DMS114 treated with DMSO at 0.1 percent for 48 hours (cell line): ENCODE measurements around the gene GARIN6.
A peak's percentile ranks its signal among the peaks of the same experiment; 100 is the strongest.
"Not testable (repeated sequence)": the region's sequence is repeated elsewhere in the genome, so short reads cannot be mapped to it uniquely, and the experiment has no call there.

Experiments used
- DNase-seq: peaks from one replicate; lab custom pipeline; 2025; ENCODE audit not compliant: unreplicated experiment; lab: John Stamatoyannopoulos, UW

Gene GARIN6

DNA sequence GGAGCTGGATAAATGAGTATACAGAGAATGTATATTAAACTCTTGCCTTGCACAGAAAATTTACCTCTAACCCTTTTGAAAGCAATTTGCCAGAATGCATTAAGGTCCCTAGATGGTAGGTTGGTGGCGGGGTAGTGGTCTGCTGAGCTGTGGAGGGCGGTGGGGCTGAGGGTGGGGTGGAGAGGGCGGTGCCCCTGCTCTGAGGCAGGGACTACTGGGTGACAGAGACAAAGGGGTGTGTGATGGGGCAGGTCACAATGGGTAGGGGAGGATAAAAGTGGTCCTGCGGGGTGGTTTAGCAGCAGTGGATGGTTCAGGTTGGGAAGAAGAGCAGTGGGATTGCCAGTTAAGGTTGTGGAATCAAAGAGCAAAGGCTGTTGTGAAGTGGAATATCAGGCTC, at the start of gene GARIN6:
Gene GARIN6 (plus strand): TSS at position 301 of the 400 bp plus-strand sequence. CDS start 422 bp downstream, outside the sequence.
- DNase-seq = no peak

DNA sequence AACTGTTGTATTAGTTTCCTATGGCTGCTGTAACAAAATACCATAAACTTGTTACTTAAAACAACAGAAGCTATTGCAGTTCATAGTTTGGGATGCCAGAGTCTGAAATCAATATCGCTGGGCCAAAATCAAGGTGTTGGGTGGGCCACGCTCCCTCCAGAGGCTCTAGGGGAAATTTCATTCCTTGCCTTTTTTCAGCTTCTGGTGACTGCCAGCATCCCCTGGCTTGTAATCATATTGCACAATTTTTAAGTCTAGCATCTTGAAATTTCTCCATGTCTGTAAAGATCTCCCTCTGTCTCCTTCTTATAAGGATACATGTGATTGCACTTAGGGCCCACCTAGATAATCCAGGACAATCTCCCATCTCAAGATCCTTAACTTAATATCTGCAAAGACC, 48.8 kb upstream of the GARIN6 start:
- no peak for DNase-seq

DNA sequence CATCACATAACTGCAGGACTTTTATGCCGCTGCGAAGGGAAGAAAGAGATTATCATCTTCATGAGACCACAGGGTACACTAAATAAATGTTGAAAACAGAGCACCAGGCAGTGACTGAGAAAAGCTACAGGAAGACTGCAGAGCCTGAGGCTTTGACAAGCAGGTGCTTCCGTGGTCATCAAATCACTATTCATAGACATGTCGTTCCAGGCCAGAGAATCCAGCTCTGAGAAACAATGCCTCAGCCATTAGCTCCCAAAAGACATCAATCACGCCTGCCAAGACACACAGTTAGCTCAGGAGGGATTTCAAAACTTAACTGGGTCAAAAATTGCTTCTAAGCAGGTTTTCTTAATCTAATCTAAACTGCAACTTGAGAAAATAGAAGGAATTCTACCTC, 47.2 kb upstream of the GARIN6 start:
- no peak for DNase-seq

DNA sequence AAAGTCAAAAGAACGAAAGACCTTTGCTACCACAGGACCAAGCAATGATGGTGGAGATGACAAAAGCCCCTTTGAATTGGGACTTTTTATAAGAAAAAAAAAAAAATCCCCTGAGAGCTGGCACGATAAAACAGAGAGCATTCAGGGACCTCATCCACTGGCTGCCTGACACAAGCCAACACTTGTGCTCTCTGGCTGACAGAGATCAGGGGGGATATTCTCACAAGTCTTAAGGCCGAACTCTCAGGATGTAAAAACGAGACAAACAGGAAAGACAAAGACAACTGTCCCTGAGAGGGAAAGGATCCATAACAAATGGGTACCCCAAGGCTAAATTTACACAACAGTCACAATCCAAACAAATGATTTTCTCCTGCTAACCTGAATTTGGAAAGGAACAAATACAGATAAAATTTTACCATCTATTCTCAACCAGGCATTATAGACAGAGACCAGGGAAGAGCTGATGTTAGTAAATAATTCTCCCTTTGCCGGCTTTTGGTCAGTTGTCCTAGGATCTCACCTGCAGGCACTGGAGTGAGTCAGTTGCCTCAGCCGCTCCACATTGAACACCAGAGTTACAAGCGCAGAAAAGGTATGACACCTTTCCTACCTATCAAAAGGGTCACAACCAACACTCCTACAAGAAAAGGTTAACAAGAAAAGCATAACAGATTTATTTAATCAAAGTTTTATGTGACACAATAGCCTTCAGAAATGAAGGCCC, 37.9 kb upstream of the GARIN6 start:
- no peak for DNase-seq

DNA sequence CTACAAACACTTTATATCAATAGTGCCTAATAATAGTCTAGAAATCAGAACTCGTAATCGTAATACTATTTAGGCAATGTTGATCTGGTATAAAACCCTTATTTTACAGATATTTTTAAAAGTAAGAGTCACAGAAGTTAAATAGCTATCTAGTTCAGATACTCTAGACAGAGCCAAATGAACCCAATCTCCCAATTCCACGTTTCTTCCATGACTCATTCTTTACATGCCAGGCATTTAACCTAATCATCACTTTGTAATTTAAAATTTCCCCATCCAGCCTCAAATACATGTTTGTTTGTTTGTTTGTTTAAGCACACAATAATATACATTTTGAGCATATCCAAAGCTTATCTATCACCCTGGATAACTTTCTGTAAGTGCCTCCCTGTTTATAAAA, 36.4 kb upstream of the GARIN6 start:
- no peak for DNase-seq

DNA sequence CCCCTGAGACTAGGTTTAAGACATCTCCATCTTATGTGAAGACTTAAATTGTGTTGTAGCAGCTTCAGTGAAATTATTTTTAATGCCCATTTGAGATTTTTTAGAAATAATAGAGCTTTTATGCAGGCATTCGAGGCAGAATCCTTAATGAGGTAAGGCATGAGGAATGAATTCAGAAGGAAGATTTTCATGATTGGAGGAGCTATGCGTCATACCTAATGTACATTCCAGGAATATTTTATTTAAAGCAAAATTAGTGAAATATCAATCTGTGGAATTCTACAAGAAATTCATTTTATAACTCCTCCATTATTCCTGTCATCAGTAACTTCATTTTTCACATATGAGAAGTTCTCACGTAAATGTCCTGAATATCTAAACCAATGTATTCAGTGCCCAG, 36.0 kb upstream of the GARIN6 start:
- no peak for DNase-seq

DNA sequence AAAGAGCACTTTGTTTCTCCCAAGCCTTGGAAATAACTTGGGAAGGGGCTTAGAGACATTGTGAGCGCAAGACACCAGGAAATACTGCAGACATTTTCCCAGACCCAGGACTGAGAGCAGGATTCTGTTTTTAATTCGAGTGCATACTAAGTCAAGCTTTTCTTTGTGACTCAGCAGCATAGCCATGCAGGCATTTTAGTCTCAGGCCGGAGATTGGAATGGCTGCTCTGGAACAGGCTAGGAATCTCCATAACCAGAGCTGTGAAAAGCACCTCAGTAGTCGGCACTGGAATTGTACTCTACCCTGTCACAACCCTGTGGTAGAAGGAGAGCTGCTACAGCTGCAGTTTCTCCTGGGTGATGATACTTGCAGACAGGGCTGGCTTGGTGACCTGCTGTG, 28.9 kb upstream of the GARIN6 start:
- no peak for DNase-seq

DNA sequence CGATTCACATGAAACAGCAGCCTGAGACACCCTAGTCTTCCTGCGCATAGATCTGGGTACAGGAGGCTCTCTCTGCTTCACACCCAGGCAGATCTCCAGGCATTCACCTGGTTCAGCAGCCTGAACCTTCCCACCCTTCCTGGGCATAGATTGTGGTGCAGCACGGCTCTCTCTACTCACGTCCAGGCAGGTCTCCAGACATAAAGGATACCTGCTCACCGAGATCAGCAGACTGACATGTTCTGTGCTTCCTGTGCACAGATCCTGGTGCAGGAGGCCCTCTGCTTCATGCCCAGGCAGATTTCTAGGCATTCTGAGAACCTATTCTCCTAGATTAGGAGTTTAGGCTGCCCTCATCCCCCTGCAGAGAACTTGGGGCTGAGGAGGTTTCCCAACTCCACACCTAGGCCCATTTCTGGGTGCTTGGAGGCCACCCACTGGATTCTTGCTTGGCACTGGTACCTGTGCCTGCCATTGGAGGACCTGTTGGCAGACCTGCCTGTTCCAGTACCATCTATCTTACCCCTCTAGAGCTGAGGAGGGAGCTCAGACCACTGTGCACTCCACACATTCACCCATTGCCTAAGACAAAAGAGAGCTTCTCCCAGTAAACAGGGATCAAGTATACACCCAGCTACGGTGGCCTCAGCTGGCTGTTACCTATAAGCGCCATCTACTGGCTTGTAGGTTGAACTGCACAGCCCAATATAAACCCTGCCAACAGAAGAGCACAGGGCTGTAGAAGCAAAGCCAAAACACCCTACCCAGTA, 28.0 kb upstream of the GARIN6 start:
- DNase-seq = peak; percentile 3

DNA sequence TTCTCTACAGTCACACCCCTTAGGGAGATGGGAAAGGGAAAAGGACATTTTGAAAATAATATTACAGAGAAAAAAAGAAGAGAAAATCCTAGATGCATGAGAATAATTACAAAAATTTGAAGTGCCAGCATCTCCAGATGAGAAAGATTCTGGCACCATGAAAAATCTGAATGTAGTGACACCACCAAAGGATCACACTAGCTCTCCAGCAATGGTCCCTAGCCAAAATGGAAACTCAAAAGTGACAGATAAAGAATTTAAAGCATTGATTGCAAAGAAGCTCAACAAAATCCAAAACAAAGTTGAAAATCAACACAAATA, 27.4 kb upstream of the GARIN6 start:
- no peak for DNase-seq

DNA sequence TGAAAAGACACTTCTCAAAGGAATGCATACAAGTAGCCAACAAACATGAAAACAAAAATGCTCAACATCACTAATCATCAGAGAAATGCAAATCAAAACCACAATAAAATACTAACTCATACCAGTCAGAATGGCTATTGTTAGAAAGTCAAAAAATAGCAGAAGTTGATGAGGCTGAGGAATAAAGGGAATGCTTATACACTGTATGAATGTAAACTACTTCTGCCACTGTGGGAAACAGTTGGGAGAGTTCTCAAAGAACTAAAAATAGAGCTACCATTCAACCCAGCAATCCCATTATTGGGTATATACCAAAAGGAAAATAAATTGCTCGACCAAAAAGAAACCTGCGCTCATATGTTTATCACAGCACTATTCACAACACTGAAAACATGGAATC, 23.0 kb upstream of the GARIN6 start:
- DNase-seq = not testable (repeated sequence)

DNA sequence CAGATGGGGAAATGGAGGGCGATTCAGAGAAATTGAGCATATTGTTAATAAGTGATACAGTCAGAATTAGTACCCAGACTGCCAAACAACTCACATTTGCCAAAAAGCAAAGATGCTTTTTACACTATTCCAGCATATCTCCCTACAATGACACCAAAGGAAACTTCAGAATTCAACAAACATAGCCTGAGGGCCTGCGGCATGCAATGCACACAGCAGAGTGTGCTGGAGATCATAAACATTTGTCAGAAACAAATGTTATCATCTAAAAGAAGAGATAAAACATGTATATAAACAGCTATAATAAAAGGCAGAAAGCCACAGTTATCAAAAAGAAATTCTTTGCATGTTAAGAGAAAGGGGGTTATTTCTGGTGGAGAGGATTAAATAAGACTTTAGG, 20.1 kb upstream of the GARIN6 start:
- no peak for DNase-seq

DNA sequence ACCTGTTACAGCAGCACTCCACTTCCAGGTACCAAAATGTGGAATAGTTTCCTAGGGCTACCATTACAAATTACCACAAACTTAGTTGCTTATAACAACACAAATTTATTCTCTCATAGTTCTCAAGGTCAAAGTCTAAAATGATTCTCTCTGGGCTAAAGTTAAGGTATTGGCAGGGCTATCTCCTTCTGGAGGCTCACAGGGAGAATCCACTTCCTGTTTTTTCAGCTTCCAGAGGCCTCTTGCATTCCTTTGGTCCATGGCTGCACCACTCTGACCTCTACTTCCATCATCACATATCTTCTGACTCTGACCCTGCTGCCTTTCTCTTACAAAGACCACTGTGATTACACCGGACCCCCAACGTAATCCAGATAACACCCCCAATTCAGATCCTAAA, 2.9 kb upstream of the GARIN6 start:
- DNase-seq = no peak

DNA sequence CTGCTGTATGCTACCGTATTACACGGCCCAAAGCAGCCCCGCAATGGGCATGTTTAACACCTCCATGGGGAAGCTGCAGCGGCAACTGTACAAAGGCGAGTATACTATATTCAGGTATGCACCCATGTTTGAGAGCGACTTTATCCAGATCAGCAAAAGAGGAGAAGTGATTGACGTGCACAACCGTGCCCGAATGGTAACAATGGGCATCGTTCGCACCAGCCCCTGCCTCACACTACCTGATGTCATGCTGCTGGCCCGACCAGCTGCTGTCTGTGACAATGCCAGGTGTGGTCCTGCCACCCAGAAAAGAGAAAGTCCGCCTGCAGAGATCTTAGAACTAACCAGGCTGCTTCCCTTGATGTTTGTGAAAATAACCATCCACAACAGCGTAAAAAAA, 630 bp downstream of the GARIN6 start:
- no peak for DNase-seq

DNA sequence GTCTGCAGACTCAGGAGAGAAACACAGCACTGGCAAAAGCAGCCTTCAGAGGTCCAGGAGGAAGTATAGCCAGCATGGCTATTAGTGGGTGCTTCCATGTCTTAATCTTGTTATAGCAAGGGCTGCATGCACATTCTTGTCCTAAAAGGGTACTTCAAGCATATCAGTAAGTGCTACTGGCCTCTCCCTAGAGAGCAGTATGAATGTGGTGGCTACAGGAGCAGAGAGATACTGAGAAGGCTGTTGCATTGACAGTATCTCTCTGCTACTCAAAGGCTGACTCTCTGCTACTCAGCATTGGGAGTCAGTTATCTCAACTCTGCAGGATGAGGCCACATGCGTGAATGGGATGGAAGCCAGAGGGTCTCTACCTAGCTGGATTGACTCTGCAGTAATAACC, 2.0 kb downstream of the GARIN6 start:
- DNase-seq = no peak

DNA sequence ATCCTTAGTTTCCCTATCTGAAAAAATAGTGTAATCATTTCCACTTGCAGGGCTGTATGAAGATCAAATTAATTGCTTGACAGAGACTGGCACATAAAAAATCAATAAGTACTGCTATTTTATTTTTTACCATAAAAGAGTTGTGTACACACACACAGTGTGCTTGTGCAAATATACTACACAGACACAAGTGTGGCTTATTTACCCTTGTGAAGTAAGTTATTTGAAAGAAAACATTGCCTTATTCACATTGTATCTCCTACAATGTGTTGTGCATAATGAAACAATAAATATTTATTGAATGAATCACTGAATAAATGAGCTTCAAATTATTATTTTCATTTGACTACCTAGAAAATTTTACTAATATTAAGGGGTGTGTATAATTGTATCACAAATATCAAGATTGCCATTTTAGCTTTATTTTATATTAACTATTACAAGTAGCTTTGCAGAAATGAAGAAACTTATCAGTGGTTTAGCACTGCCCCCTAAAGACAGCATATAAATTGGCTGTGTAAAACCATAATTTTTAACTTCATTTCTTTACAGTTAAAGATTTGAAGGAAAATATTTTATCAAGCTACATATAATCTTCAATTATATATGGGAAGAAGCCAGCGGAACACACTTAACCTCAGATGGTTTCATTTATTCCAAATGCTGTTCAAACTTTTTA, 11.3 kb downstream of the GARIN6 start:
- peak; percentile 4 for DNase-seq

DNA sequence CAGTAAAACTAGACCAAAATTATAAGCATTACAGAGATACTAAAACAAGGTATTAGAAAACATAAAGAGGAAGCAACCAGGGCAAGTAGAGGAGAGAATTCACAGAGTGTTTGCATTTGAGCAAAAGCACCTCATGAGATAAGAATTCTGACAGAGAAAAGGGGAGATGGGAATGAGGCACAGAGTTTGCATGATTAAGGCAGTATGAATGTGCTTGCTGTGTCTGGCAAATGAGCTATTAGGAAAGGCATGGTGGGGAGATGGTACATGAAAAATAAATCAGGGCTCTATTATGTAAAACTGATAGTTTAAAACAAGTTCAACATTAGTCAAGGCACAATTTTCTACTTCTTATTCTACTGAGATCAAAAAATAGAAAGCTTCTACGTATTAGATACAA, 23.1 kb downstream of the GARIN6 start:
- no peak for DNase-seq

DNA sequence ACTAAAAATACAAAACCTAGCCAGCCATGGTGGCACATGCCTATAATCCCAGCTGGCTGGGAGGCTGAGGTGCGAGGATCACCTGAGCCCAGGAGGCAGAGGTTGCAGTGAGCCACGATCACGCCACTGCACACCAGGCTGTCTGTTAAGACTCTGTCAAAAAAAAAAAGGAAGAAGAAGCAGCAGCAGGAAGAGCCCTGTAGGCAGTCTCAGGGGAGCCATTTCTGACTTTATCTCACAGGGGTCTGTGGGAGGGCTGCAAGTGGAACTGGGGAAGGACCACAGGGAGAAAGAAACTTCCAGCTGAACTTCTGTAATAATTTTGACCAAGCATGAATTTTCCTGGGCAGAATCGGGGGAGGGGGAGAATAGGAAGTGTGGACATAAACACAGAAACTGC, 32.7 kb downstream of the GARIN6 start:
- DNase-seq = no peak

DNA sequence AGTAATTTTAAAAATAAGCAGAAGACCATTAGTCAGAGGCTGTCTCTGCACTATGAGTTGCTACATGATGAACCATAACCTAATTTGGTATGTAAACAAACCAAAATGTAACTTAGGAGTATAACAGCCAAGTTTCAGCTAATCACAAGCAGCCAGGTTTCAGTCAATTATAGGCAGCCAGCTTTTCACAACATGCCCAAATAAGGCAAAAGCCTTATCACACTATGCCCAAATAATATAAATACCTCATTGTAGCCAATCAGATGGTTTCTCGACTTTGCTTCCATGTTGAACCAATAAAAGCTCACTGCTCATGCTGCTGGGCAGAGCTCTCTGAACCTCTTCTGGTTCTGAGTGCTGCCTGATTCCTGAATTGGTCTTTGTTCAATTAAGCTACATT, 38.6 kb downstream of the GARIN6 start:
- no peak for DNase-seq

DNA sequence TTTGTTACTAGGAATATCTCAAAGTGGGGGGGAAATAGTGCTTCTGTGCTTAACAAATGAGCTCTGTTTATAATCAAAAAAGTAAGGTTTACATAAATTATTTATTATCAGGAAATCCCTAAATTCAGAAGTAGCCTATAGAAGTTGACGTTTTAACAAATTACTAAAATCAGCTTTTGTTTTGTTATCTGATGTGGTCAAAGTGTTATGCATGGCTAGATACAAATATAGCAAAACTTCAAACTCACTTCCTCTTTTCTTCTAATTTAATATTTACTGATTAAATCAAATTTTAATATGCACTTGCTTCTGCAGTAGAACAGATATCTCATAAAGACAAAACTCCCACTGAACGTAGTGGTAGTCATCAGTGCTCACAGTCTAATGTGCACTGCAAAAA, 47.5 kb downstream of the GARIN6 start:
- DNase-seq = no peak
